Non-pigmented ciliary epithelial cell (primary cell): ENCODE results near the gene FRAS1.

Experiments
- DNase-seq: peaks from one replicate; pipeline ENCODE4 v3.0.0-alpha.2; 2010; ENCODE audit warnings: low read depth

Gene FRAS1

DNA sequence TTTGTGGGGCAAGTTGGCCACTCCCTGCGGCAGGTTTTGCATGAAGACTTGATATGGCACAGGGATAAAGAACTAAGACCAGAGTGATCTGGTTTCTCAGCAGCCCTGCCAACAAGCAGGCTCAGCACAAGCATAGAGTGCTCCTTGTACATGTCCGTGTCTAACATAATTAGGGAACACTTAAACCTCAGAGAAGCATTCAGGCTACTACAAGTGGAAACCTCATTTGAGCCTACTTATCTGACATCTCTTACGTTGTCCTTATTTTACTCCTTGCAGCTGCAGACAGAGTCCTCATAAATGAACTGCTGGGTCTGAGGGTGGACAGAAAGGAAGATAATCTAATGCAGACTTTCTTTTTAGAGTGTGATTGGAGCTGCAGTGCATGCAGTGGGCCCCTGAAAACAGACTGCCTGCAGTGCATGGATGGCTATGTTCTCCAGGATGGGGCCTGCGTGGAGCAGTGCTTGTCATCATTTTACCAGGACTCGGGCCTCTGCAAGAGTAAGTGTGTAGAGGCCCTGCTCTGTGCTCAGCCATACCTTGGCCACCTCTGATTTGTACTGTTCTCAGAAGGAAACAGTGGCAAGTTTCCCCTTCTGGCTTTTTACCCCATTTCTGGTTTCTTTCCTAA, 315.3 kb downstream of the FRAS1 start:
- DNase-seq: no peak

DNA sequence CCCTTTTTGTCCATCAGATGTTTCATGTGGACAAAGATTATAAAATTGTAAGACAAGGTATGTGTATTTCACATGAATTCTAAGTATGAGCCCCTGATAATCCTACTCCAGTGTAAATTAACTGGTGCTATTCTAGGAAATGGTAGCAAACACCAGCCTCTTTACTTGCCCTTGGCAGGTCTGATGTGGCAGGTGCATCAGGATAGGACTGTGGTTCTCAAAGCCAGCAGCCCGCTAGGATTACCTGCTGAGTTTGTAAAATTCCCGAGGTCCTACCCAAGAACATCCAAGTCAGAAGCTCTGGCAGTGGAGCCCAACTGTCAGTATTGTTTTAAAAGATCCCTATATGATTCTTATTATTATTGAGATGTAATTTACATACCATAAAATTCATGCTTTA, 320.4 kb downstream of the FRAS1 start:
- DNase-seq: no peak

DNA sequence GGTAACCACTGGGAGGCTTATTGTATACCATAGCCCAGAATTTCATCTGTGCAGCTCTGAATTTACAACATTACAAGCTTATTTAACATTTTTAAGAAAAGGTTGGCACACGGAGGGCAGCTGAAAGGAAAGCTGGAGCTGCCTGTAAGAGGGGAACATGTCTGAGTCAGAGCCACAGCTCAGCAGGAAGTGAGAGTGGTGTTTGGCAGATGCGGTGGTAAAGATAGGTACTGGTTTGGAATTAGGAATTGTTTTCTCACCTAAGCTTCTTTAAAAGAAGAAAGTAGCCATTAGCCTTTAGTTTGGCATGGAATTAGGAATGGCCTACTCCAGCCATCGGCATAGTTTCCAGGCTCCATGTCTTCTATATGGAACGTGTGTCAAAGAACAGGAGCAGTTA, 321.9 kb downstream of the FRAS1 start:
- no peak for DNase-seq

DNA sequence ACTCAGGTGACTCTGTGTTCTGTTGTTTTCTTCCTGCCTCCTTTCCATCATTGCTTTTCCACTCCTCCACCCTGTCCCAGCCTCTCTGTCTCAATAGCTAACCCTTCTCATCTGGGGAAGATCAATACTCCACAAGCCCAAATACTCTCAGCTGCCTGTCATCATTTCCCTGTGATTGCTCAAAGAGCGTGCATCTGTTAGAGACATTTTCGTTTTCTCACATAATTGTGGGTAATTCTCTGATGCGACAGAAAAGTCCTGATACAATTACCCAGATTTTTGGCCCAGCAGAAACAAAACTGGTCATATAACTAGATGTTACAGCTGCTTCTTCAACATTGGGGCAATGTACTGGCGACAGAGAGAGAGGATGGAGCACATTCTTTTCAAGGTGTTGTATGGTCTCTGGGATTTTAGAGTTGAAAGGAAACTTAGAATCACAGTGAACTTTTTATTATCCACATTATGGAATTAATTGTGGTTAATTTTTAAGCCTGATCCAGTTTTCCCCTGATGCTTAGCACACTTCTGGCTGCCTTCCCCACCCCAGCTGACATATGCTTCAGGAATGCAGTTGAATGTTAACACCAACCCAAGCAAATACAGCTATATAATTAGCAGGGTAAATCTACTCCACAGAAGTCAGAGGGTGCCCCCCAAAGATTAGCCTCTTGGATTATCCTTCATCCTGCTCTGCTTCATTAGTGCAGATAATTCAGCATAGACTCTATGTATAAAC, 323.0 kb downstream of the FRAS1 start:
- DNase-seq: no peak

DNA sequence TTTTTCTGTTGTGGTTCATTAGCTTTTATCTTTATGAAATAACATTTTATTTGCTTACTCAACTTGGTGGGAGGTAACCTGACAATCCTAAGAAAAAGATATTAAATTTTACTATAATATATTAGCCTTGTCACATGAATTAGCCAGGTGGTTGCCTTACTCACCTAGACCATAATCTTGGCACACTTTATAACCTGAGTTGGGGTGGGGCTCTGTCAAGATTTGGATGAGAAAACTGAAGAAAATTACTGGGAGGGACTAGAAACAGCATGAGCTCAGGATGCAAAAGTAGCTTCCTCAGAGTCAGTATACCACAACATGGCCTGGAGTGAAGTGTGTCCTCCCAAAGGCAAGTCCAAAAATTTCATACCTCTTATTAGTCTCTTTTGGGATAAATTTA, 329.6 kb downstream of the FRAS1 start:
- no peak for DNase-seq

DNA sequence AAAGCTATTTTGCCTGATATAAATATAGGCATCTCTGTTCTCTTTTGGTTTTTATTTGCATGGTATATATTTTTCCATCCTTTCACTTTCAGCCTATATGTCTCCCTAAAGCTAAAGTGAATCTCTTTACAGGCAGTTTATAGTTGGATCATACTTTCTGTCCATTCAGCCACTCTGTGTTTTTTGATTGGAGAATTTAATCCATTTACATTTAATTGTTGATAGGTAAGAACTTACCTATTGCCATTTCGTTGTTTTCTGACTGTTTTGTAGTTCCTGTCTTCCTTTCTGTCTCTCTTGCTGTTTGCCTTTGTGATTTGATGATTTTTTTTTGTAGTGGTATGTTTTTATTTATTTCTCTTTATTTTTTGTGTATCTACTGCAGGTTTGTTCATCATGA, 338.5 kb downstream of the FRAS1 start:
- DNase-seq: no peak

DNA sequence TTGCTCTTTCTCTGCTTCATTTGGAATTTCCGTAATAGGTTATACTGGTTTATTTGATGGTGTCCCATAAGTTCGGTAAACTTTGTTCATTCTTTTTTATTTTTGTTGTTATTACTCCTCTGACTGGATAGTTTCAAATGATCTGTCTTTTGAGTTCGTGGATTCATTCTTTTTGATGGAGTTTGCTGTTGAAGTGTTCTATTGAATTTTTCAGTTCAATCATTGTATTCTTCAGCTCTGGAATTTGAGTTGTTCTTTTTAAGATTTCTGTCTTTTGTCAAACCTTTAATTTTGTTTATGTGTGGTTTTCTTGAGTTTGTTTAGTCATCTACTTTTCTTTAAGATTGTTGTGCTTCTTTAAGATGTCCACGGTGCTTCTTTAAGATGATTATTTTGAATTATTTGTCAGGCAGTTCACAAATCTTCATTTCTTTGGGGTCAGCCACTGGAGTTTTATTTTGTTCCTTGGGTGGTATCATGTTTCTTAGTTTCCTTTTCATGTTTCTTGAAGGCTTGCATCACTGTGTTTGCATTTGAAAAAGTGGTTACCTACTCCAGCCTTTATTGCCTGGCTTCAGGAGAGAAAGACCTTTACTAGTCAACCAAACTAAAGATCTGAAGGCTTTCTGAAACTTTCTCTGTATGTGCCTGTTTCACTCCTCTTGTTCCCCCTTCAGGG, 339.6 kb downstream of the FRAS1 start:
- DNase-seq: no peak

DNA sequence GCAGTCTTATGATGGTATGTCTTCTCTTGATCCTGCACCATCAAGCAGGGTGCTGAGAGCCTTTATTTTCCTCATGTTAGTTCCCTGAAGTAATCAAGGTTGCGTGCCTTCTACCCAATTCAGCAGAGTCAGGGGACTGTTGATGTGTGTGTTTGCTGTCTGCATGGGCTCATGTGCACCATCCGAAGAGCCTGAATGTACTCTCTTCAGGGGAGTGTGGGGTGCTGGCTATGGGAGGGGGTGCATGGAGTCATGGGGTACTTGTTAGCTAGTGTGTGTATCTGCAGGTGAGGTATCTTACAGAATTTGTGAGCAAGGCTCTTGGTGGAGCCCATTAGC, 340.1 kb downstream of the FRAS1 start:
- no peak for DNase-seq

DNA sequence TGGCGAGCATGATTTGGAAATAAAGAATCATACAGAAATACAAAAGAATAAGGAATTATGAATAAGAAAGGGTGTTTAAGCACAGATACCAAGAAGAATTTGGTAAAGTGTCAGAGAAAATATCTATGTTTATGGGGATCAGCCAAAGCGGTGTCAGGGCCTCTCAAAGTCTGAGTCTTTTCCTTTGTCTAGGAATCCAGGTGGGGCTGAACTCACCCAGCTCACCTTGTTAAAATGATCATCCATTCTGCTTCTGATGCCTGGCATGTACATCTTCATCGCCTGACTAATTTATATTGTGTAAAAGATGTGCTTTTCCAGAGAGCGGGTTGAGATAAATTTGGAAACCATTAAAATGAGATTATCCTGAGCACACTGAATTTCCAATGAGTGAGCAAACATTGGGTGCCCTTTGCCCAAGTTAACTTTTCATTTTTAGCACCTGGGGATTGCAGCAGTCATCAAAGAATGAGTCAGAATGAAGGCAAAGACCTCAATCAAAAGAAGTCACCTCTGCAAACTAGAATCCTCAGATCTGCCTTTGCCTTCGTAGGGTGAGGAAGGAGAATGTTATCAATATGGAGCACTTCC, 352.6 kb downstream of the FRAS1 start:
- no peak for DNase-seq

DNA sequence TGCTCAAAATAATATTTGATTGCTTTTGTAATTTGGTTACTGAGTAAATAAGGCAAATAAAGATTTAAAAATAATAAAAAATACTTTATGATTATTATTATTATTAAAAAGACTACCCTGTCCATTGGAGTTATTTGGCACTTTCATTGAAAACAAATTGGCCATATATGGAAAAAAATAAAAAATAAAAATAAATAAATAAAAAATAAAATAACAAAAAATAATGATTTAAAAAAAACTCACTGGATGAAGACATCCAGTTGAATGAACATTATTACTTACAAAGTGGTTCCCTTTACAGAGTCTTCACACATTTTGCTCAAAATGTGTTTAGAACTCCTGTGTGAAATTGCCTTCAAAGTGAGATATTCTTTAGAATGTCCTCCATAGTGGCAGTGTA, 353.1 kb downstream of the FRAS1 start:
- DNase-seq: no peak

DNA sequence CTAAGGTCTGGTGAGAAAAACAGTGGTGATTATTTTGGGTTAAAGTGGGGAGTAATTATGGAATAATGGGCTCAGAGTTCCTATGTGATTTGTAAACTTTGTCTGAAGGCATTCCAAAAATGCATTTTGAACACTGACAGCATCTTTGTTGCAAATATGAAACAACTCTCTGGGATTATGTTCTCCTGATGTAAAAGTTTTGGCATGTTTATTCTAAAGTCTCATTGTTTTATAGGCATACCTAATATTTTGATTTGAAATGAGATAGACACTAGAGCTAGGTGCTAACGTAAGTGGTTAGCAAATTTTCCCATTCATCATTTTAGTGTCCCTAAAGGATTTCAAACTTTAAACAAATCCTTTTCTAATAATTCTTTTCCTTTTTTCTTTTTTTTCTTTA, 353.6 kb downstream of the FRAS1 start:
- no peak for DNase-seq

DNA sequence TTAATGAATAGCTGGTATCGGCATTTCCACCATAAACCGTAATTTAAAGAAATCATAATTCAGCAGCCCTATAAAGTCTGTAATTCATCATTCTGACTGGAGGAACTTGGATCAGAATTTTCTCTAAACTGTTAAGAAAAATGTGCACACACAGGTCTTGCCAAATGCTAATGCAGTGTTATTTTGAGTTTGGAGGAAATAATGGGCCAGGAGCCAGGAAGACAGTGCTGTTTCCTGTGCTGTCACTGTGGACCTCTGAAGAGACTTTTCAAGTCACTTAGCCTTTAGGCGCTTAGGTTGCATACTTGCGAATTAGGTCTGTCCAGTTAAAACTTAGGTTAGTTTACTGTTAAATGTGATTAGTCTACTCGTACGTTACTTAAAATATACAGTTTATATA, 357.0 kb downstream of the FRAS1 start:
- no peak for DNase-seq

DNA sequence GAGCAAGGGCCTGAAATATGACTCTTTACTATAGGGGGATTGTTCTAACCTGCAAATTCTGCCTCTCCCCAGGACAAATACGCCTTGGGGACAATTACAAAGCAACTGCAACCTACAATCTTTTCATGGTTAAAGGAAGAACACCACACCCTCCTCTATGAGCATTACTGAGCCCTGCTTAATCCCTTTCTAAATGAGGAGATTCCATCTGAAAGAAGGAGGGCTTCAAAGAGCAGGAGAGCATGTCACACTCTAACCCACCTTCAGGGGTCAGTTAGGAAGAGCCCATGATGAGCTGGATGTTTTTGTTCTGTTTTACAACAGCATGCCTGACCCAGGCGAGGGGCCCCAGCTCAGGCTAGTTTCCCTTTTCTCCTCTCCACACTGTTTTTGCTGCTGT, 360.5 kb downstream of the FRAS1 start:
- DNase-seq: no peak

DNA sequence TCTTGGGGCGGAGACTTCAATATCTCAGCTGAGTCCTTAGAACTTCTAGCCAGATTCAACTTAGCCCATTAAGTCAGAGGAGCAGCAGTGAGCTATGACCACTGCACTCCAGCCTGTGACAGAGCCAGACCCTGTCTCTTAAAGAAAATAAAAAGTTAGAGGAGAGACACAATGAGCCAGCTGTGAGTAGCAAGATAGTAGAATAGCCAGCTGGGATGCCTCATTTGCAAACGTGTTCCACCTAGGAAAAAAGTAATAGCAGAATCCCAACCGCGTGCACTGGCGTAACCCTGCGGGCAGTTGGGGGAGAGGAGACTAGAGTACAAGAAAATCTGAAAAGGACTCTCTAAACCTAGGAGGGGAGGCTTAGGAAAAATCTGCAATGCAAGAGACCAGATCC, 361.3 kb downstream of the FRAS1 start:
- DNase-seq: no peak

DNA sequence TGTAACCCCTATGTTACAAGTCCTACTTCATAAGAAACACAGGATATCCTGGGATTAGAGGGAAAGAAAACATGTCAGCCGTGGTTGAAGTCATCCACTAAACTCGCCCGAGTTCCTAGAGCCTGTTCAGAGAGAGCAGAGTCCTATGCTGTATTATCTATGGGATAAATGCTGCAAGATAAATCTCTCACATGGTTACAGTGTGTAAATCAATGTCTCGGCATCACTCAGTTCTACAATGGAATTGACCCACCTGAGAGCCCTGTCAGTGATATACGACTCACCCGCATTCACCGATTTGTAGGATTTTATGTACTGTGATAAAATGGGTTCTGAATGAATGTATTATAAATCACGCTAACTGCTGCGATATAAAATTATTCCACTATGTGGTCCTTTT, 366.7 kb downstream of the FRAS1 start:
- DNase-seq: no peak

DNA sequence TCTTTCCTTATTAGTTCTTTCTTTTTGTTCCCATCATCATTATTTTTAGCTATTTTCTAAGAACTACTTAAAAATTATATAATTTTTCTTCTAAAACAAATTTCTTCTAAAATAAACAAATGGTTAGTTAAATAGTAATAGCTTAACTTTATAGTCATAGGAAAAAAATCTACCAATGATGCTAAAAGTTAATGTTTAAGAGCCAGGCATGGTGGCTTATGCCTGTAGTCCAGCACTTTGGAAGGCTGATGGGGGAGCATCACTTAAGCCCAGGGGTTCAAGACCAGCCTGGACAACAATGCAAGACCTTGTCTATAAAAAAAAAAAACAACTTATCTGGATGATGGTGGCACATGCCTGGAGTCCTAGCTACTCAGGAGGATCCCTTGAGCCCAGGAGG, 367.3 kb downstream of the FRAS1 start:
- DNase-seq: no peak

DNA sequence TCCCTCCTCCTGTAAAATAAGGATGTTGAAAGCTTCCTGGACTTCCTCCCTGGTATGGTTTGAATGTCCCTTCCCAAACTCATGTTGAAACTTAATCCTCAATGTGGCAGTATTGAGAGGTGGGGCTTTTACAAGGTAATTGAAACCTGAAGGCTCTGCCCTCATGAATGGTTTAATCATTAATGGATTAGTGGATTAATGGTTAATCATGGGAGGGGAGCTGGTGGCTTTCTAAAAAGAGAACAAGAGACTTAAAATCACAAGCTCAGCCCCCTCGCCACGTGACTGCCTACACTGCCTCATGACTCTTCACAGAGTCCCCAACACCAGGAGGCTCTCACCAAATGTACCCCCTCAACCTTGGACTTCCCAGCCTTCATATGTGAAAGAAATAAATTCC, 369.8 kb downstream of the FRAS1 start:
- no peak for DNase-seq

DNA sequence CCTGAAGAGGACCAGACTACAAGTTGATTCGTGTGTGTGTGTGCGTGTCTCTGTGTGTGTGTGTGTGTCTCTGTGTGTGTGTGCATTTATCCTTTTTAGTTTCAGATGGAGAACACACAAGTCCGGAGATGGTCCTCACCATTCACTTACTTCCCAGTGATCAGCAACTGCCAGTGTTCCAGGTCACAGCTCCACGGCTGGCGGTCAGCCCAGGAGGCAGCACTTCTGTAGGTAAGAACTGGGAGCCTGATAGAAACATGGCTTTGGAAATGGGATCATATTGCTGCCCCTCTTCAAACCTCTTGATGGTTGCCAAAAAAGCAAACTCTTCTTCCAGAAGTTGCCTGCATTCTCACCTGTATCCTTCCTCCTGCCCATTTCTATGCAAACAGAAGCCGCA, 371.9 kb downstream of the FRAS1 start:
- DNase-seq: no peak

DNA sequence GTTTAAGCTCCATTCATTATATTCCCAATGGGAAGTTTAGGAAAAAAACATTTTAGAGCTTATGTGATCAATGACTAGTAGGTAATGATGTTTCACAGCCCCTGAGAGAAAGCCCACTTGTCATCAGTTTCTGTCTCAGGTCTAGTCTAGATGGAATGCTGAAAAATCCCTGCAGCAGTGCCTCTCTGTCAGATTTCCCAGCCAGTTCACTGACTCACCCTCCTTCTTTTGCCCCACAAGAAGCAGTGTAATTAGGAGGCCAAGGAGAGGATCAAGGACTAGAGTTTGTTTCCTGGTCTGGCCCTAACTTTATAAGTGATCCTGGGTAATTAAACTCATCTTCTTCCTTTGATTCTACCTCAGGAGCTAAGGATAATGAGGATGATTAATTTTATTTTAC, 375.8 kb downstream of the FRAS1 start:
- DNase-seq: peak; percentile 31

DNA sequence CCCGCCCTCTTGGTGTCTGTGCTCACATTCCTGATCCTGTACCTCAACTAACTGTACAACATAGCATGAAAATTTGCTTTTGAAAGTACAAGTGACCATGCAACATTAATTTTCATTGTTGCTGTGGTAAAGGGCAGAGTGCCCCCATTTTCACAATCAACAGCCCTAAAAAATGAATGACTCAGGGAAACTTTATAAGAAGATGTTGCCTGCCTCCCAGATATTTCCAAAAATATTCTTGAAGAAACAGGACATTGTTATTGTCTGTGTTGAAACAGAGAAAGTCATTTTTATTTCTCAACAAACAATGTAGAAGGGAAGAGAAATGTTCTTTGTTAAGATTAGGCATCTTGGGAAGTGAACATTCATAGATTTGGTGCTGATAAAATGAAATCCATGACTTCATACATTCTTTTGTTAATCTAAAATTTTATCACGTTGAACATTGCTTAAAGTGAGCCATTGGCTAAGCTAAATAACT, 380.5 kb downstream of the FRAS1 start:
- DNase-seq: no peak

DNA sequence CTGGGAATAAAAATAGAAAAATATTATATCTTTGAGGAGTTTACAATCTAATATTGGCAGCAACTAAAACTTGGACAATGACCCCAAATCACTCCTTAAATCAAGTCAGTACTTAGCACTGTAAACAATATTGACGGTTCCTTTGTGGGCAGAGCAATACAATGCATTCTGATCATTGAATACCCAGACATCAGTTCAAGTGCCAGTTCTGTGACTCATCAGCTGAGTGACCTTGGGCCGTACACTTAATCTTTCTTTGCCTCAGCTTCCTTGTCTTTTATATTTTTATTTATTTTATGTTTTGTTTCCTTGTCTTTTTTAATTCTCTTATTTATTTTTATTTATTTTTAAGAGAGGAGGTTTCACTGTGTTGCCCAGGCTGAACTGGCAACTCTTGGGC, 382.2 kb downstream of the FRAS1 start:
- no peak for DNase-seq

DNA sequence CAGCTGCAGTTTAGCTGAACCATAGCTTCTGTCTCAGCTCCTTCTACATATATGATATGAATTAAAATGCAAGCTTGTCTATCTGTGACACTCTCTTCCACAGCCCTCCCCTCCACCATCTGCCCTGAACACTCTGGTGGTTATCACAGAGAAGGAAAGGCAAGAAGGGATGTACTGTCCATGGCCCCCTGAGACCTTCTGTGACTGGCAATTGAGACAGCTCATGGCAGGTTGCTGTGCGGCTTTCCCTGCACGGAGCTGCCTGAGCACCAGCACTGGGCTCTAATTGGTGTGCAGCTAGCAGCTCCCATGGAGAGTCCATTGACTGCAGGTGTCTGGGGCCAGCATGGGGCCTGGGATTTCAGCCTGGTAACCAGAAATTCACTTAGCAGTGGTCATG, 384.6 kb downstream of the FRAS1 start:
- DNase-seq: no peak

DNA sequence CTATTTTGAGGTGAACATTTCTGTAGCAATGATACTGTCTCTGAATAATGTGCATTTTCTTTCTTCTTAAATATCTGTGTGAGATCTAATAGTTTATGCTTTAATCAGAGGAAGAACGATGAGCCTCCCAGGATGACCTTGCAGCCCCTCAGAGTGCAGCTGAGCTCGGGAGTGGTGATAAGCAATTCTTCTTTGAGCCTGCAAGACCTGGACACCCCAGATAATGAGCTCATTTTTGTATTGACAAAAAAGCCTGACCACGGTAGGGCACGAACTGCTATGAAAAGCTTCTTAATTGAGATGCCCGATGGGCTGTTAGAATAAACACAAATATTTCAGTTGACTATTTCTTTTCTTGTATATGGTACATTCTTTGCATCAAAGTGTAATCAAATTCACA, 389.5 kb downstream of the FRAS1 start:
- no peak for DNase-seq
